HepG2 (cell line): ENCODE data around the gene TNFSF9. TPM values are rescaled to one million over a fixed set of nuclear protein-coding genes. Genes with fewer than 3 reads are reported as not detected.

Experiments used
- ARNT2 ChIP-seq: sonication (generic); formaldehyde crosslinking; IDR thresholded peaks from 2 replicates; pipeline ENCODE4 v1.8.0; 2022; ENCODE audit warnings: mild to moderate bottlenecking, low read depth, missing genetic modification reagents, moderate library complexity
- CHCHD3 ChIP-seq: sonication (generic); formaldehyde crosslinking; IDR thresholded peaks from 2 replicates; pipeline ENCODE4 v1.8.0; 2022; ENCODE audit warnings: mild to moderate bottlenecking, missing genetic modification reagents, moderate library complexity
- CHD4 ChIP-seq: fragments of 200-600 bp; sonication (generic); IDR thresholded peaks from 2 replicates; pipeline ENCODE4 v1.7.0; 2017; ENCODE audit warnings: mild to moderate bottlenecking, low read length, borderline replicate concordance
- DPF2 ChIP-seq: sonication (generic); formaldehyde crosslinking; IDR thresholded peaks from 2 replicates; pipeline ENCODE4 v1.4.0; 2020; ENCODE audit warnings: mild to moderate bottlenecking, low read depth, missing genetic modification reagents, borderline replicate concordance
- ELF1 ChIP-seq: sonication (generic); formaldehyde crosslinking; IDR thresholded peaks from 2 replicates; pipeline ENCODE4 v1.4.0; 2020; ENCODE audit warnings: missing genetic modification reagents
- HES4 ChIP-seq: sonication (generic); formaldehyde crosslinking; IDR thresholded peaks from 2 replicates; pipeline ENCODE4 v1.9.0; 2021; ENCODE audit warnings: mild to moderate bottlenecking, missing genetic modification reagents, borderline replicate concordance
- MED13 ChIP-seq: sonication (generic); formaldehyde crosslinking; IDR thresholded peaks from 2 replicates; pipeline ENCODE4 v1.5.0; 2020; ENCODE audit warnings: missing genetic modification reagents
- MYNN ChIP-seq: sonication (generic); formaldehyde crosslinking; IDR thresholded peaks from 2 replicates; pipeline ENCODE4 v1.4.0; 2020; ENCODE audit warnings: mild to moderate bottlenecking, low read depth, missing genetic modification reagents
- NFATC3 ChIP-seq: sonication (generic); formaldehyde crosslinking; IDR thresholded peaks from 2 replicates; pipeline ENCODE4 v1.5.1; 2020; ENCODE audit warnings: mild to moderate bottlenecking, missing genetic modification reagents
- SMAD1 ChIP-seq: sonication (generic); formaldehyde crosslinking; IDR thresholded peaks from 2 replicates; pipeline ENCODE4 v1.4.0; 2020; ENCODE audit warnings: missing genetic modification reagents, low read depth, mild to moderate bottlenecking, borderline replicate concordance
- ZBTB3 ChIP-seq: sonication (generic); formaldehyde crosslinking; IDR thresholded peaks from 2 replicates; pipeline ENCODE4 v1.4.0; 2020; ENCODE audit warnings: low read depth, mild to moderate bottlenecking, moderate library complexity, missing genetic modification reagents, borderline replicate concordance
- ZEB1 ChIP-seq: IDR thresholded peaks from 2 replicates; pipeline ENCODE4 v1.6.1; 2012; ENCODE audit warnings: mild to moderate bottlenecking, low read depth, inconsistent platforms; ENCODE audit not compliant: insufficient replicate concordance
- ZNF136 ChIP-seq: sonication (generic); formaldehyde crosslinking; IDR thresholded peaks from 2 replicates; pipeline ENCODE4 v1.8.1; 2022; ENCODE audit warnings: low read depth, mild to moderate bottlenecking, moderate library complexity, missing genetic modification reagents
- ZNF225 ChIP-seq: sonication (generic); formaldehyde crosslinking; IDR thresholded peaks from 2 replicates; pipeline ENCODE4 v1.4.0; 2020; ENCODE audit warnings: mild to moderate bottlenecking, missing genetic modification reagents
- ZNF260 ChIP-seq: sonication (generic); formaldehyde crosslinking; IDR thresholded peaks from 2 replicates; pipeline ENCODE4 v1.4.0; 2020; ENCODE audit warnings: missing genetic modification reagents, low read depth, mild to moderate bottlenecking, borderline replicate concordance
- ZNF367 ChIP-seq: sonication (generic); formaldehyde crosslinking; IDR thresholded peaks from 2 replicates; pipeline ENCODE4 v1.4.0; 2020; ENCODE audit warnings: missing genetic modification reagents, borderline replicate concordance
- ZNF746 ChIP-seq: sonication (generic); formaldehyde crosslinking; IDR thresholded peaks from 2 replicates; pipeline ENCODE4 v1.8.0; 2022; ENCODE audit warnings: mild to moderate bottlenecking, missing genetic modification reagents
- polyA plus RNA-seq, 8 experiments: library from polyadenylated mRNA; depleted of rRNA in 3 of 8; stranded (reverse) in 7 of 8; unstranded in 1 of 8; fragments of >200 nt; fragmentation: Illumina TruSeq in 4 of 8; extraction: Trizol in 4 of 8; gene quantifications; 2 replicates each; pipeline versions ENCODE4 v1.2.1 to v1.2.3, GENCODE V29; 2011 to 2016; ENCODE audit warnings: low read depth in 4 of 8, missing spikeins in 1 of 8, mixed read lengths in 1 of 8; ENCODE audit not compliant: insufficient read depth in 1 of 8
- total RNA-seq, 5 experiments: library from RNA; depleted of rRNA; stranded (reverse); fragments of >200 nt; fragmentation: Illumina TruSeq; extraction: Trizol; gene quantifications; 2 replicates each; pipeline ENCODE4 v1.2.3, GENCODE V29; 2016; ENCODE audit warnings: low read depth in 1 of 5
- TF ChIP-seq, protein P1 (sequence below): sonication (generic); formaldehyde crosslinking; IDR thresholded peaks from 2 replicates; pipeline ENCODE4 v1.4.0; 2020; ENCODE audit warnings: missing genetic modification reagents, borderline replicate concordance
- TF ChIP-seq, protein P2 (sequence below): IDR thresholded peaks from 2 replicates; pipeline ENCODE4 v1.4.0; 2020; ENCODE audit warnings: mild to moderate bottlenecking, missing genetic modification reagents
- TF ChIP-seq, protein P3 (sequence below): conservative IDR thresholded peaks from 2 replicates; pipeline ENCODE4 v1.6.1; 2018; ENCODE audit warnings: missing genetic modification reagents
- TF ChIP-seq, protein P4 (sequence below): sonication (generic); formaldehyde crosslinking; IDR thresholded peaks from 2 replicates; pipeline ENCODE4 v1.4.0; 2020; ENCODE audit warnings: missing genetic modification reagents, borderline replicate concordance

The TNFSF9 gene
- total and polyA plus RNA-seq, 2 of the 13 experiments (the other 11 are each of a cell fraction or from before 2014, with no cell fraction given) = 1.0 to 1.8 TPM

DNA sequence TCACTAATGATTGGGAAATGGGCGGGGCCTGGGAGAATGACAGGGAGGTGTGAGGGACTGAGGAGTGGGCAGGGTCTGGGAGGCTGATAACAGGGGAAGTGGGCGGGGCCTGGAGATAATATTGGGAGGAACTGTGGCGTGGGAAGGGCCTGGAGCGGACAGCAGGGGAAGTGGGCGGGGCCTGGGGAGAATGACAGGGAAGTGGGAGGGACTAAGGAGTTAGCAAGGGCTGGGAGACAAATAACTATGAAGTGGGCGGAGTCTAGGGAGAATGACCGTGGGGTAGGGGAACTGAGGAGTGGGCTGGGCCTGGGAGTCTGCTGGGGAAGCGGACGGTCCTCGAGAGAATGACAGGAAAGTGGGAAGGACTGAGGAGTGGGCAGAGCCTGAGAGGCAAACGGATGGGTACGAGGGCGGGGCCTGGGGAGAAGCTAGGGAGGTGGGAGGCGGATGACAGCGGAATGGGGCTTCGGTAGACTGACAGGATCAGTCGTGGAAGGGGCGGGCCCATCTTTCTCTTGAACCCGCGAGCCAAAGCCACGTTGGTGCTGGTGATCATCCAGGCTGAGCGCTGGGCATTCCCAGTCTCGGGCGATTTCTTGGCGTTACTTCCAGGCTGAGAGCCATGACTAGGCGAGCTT lies 14.7 kb upstream of the TNFSF9 start (continued):
- no peak for TF ChIP-seq SMAD1 (CRISPR knock-in tag)
- no peak for TF ChIP-seq MYNN (CRISPR knock-in tag)
- no peak for TF ChIP-seq ZNF225 (CRISPR knock-in tag)
- TF ChIP-seq, protein P1, sequence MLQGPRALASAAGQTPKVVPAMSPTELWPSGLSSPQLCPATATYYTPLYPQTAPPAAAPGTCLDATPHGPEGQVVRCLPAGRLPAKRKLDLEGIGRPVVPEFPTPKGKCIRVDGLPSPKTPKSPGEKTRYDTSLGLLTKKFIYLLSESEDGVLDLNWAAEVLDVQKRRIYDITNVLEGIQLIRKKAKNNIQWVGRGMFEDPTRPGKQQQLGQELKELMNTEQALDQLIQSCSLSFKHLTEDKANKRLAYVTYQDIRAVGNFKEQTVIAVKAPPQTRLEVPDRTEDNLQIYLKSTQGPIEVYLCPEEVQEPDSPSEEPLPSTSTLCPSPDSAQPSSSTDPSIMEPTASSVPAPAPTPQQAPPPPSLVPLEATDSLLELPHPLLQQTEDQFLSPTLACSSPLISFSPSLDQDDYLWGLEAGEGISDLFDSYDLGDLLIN = no peak
- TF ChIP-seq ZEB1 = peak; percentile 21
- TF ChIP-seq, protein P2, sequence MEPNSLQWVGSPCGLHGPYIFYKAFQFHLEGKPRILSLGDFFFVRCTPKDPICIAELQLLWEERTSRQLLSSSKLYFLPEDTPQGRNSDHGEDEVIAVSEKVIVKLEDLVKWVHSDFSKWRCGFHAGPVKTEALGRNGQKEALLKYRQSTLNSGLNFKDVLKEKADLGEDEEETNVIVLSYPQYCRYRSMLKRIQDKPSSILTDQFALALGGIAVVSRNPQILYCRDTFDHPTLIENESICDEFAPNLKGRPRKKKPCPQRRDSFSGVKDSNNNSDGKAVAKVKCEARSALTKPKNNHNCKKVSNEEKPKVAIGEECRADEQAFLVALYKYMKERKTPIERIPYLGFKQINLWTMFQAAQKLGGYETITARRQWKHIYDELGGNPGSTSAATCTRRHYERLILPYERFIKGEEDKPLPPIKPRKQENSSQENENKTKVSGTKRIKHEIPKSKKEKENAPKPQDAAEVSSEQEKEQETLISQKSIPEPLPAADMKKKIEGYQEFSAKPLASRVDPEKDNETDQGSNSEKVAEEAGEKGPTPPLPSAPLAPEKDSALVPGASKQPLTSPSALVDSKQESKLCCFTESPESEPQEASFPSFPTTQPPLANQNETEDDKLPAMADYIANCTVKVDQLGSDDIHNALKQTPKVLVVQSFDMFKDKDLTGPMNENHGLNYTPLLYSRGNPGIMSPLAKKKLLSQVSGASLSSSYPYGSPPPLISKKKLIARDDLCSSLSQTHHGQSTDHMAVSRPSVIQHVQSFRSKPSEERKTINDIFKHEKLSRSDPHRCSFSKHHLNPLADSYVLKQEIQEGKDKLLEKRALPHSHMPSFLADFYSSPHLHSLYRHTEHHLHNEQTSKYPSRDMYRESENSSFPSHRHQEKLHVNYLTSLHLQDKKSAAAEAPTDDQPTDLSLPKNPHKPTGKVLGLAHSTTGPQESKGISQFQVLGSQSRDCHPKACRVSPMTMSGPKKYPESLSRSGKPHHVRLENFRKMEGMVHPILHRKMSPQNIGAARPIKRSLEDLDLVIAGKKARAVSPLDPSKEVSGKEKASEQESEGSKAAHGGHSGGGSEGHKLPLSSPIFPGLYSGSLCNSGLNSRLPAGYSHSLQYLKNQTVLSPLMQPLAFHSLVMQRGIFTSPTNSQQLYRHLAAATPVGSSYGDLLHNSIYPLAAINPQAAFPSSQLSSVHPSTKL (CRISPR knock-in tag) = no peak
- TF ChIP-seq, protein P3, sequence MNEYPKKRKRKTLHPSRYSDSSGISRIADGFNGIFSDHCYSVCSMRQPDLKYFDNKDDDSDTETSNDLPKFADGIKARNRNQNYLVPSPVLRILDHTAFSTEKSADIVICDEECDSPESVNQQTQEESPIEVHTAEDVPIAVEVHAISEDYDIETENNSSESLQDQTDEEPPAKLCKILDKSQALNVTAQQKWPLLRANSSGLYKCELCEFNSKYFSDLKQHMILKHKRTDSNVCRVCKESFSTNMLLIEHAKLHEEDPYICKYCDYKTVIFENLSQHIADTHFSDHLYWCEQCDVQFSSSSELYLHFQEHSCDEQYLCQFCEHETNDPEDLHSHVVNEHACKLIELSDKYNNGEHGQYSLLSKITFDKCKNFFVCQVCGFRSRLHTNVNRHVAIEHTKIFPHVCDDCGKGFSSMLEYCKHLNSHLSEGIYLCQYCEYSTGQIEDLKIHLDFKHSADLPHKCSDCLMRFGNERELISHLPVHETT = no peak
- TF ChIP-seq ARNT2 (CRISPR knock-in tag) = no peak
- TF ChIP-seq ZNF367 = no peak
- TF ChIP-seq ZNF746 (CRISPR knock-in tag) = 0 out of 2 replicates have a peak, but pooled peaks have one; percentile 9
- TF ChIP-seq ELF1 = no peak
- no peak for TF ChIP-seq MED13 (CRISPR knock-in tag)
- TF ChIP-seq ZBTB3 (CRISPR knock-in tag) = no peak
- 0 out of 2 replicates have a peak, but pooled peaks have one; percentile 39 for TF ChIP-seq CHCHD3 (CRISPR knock-in tag)
- no peak for TF ChIP-seq ZNF260
- TF ChIP-seq ZNF136 (CRISPR knock-in tag) = no peak
- TF ChIP-seq, protein P4, sequence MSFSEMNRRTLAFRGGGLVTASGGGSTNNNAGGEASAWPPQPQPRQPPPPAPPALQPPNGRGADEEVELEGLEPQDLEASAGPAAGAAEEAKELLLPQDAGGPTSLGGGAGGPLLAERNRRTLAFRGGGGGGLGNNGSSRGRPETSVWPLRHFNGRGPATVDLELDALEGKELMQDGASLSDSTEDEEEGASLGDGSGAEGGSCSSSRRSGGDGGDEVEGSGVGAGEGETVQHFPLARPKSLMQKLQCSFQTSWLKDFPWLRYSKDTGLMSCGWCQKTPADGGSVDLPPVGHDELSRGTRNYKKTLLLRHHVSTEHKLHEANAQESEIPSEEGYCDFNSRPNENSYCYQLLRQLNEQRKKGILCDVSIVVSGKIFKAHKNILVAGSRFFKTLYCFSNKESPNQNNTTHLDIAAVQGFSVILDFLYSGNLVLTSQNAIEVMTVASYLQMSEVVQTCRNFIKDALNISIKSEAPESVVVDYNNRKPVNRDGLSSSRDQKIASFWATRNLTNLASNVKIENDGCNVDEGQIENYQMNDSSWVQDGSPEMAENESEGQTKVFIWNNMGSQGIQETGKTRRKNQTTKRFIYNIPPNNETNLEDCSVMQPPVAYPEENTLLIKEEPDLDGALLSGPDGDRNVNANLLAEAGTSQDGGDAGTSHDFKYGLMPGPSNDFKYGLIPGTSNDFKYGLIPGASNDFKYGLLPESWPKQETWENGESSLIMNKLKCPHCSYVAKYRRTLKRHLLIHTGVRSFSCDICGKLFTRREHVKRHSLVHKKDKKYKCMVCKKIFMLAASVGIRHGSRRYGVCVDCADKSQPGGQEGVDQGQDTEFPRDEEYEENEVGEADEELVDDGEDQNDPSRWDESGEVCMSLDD (CRISPR knock-in tag) = no peak
- TF ChIP-seq CHD4 = no peak
- TF ChIP-seq HES4 (CRISPR knock-in tag) = no peak
- no peak for TF ChIP-seq DPF2 (CRISPR knock-in tag)
- TF ChIP-seq NFATC3 (CRISPR knock-in tag) = no peak
